HepG2 (cell line): Measurements from ENCODE around the gene GADD45A. TPM values are rescaled to one million over a fixed set of nuclear protein-coding genes. Genes with fewer than 3 reads are reported as not detected.

Experiments used
- ATAC-seq: fragments of 200-7000 bp; cut with Tn5 transposase; 3 replicates; pipeline ENCODE4 v1.9.1; 2020; ENCODE audit warnings: mild to moderate bottlenecking, moderate library complexity
- BruUV-seq: library from RNA; stranded (reverse); fragments of 400-500 nt; replicated peaks from 2 replicates; lab custom pipeline; 2021; lab: Mats Ljungman, UMichigan
- CTCF ChIA-PET: fragments of 300-600 bp; formaldehyde crosslinking; extraction: SDS; loops from one replicate; lab custom pipeline; 2021; ENCODE audit warnings: low total read pairs, inconsistent platforms, low intra/inter-chr PET ratio; lab: Yijun Ruan, JAX
- POLR2A ChIA-PET: fragments of 350-600 bp; sonication (Branson Sonifier 250); formaldehyde crosslinking; loops from one replicate; lab custom pipeline; 2020; ENCODE audit warnings: antibody characterized with exemption, inconsistent platforms; lab: Yijun Ruan, JAX
- DNase-seq: peaks from one replicate; pipeline ENCODE4 v3.0.0-alpha.2; 2015; ENCODE audit warnings: low spot score
- FAIRE-seq: peaks from 3 replicates; lab custom pipeline; 2011; peaks lifted over from hg19 to GRCh38; lab: Jason Lieb, UNC
- H2AFZ ChIP-seq: one replicate; pipeline ENCODE4 v1.6.1; 2011; ENCODE audit warnings: low read length, inconsistent platforms
- H3K27ac ChIP-seq: fragments of 300-600 bp; 3 replicates; pipeline ENCODE4 v1.8.0; 2011; ENCODE audit warnings: mixed run types, mild to moderate bottlenecking, mixed read lengths, low read length, inconsistent platforms; ENCODE audit not compliant: insufficient read depth; ENCODE audit errors: extremely low read length
- H3K27me3 ChIP-seq, 2 experiments: fragments of 200-600 bp in 1 of 2; 2 replicates in 1 of 2; 3 replicates in 1 of 2; pipeline versions ENCODE4 v1.6.0 to v1.8.0; 2011; ENCODE audit warnings: low read length in 2 of 2, mild to moderate bottlenecking in 2 of 2, moderate library complexity in 2 of 2, inconsistent platforms in 1 of 2; ENCODE audit not compliant: insufficient read depth in 2 of 2, control insufficient read depth in 1 of 2
- H3K36me3 ChIP-seq, 2 experiments: fragments of 200-600 bp in 1 of 2; replicated peaks in 1 of 2; 2 replicates in 1 of 2; 3 replicates in 1 of 2; pipeline versions ENCODE4 v1.5.1 to v1.8.0; 2011; ENCODE audit warnings: low read length in 2 of 2, inconsistent platforms in 1 of 2; ENCODE audit not compliant: insufficient read depth in 2 of 2, control insufficient read depth in 1 of 2
- H3K4me1 ChIP-seq: 2 replicates; pipeline ENCODE4 v1.5.1; 2012; ENCODE audit warnings: low read length, inconsistent platforms; ENCODE audit not compliant: insufficient read depth
- H3K4me2 ChIP-seq: 2 replicates; pipeline ENCODE4 v1.6.0; 2011; ENCODE audit warnings: low read depth, low read length, inconsistent platforms
- H3K4me3 ChIP-seq, 3 experiments: fragments of 200-600 bp in 1 of 3; sonication (generic), shearing (Covaris generic) in 1 of 3; replicated peaks in 1 of 3; 2 replicates each; pipeline ENCODE4 v1.5.1; 2011 to 2016; ENCODE audit warnings: low read length in 3 of 3, inconsistent platforms in 2 of 3, low read depth in 2 of 3, mild to moderate bottlenecking in 2 of 3, control low read depth in 1 of 3, mixed read lengths in 1 of 3; ENCODE audit not compliant: insufficient read depth in 1 of 3
- H3K79me2 ChIP-seq: one replicate; pipeline ENCODE4 v1.6.1; 2011; ENCODE audit warnings: low read length, inconsistent platforms; ENCODE audit not compliant: insufficient read depth
- H3K9ac ChIP-seq: 2 replicates; pipeline ENCODE4 v1.6.0; 2011; ENCODE audit warnings: mild to moderate bottlenecking, low read depth, low read length, inconsistent platforms; ENCODE audit not compliant: insufficient read depth
- H3K9me3 ChIP-seq: 2 replicates; pipeline ENCODE4 v1.5.1; 2012; ENCODE audit warnings: mild to moderate bottlenecking, low read length
- H4K20me1 ChIP-seq: 2 replicates; pipeline ENCODE4 v1.6.0; 2011; ENCODE audit warnings: inconsistent platforms, mild to moderate bottlenecking, low read length, moderate library complexity; ENCODE audit not compliant: insufficient read depth
- ARNT2 ChIP-seq: sonication (generic); formaldehyde crosslinking; IDR thresholded peaks from 2 replicates; pipeline ENCODE4 v1.8.0; 2022; ENCODE audit warnings: mild to moderate bottlenecking, low read depth, missing genetic modification reagents, moderate library complexity
- MAF1 ChIP-seq: sonication (generic); formaldehyde crosslinking; IDR thresholded peaks from 2 replicates; pipeline ENCODE4 v1.5.0; 2020; ENCODE audit warnings: missing genetic modification reagents, borderline replicate concordance
- MTF1 ChIP-seq: sonication (generic); formaldehyde crosslinking; IDR thresholded peaks from 2 replicates; pipeline ENCODE4 v1.5.0; 2020; ENCODE audit warnings: missing genetic modification reagents
- POLR2G ChIP-seq: fragments of 200-400 bp; formaldehyde crosslinking; IDR thresholded peaks from 2 replicates; pipeline ENCODE4 v1.6.1; 2018; ENCODE audit warnings: mild to moderate bottlenecking, low read depth, low read length, moderate library complexity
- ZFP41 ChIP-seq: sonication (generic); formaldehyde crosslinking; IDR thresholded peaks from 2 replicates; pipeline ENCODE4 v1.4.0; 2020; ENCODE audit warnings: mild to moderate bottlenecking, missing genetic modification reagents, borderline replicate concordance
- ZNF12 ChIP-seq: sonication (generic); formaldehyde crosslinking; IDR thresholded peaks from 2 replicates; pipeline ENCODE4 v1.5.0; 2020; ENCODE audit warnings: missing genetic modification reagents
- WGBS: methylation state at CpG from one replicate; pipeline ENCODE4 v1.1.6; 2017; ENCODE audit warnings: low lambda C conversion rate; 5-methylcytosine and 5-hydroxymethylcytosine counted together
- in situ Hi-C: cut with HindIII; loops from 2 replicates; pipeline ENCODE4 v1.10.0; 2017; ENCODE audit warnings: low pct_unique_long_range_greater_than_20kb; ENCODE audit not compliant: extremely low pct_ligation_motif_present
- intact Hi-C: fragments of 100-400 bp; cut with micrococcal nuclease; formaldehyde crosslinking; loops from one replicate; pipeline ENCODE4 v1.10.0; 2022; ENCODE audit not compliant: unreplicated experiment
- polyA plus RNA-seq, 8 experiments: library from polyadenylated mRNA; depleted of rRNA in 3 of 8; stranded (reverse) in 7 of 8; unstranded in 1 of 8; fragments of >200 nt; fragmentation: Illumina TruSeq in 4 of 8; extraction: Trizol in 4 of 8; gene quantifications; 2 replicates each; pipeline versions ENCODE4 v1.2.1 to v1.2.3, GENCODE V29; 2011 to 2016; ENCODE audit warnings: low read depth in 4 of 8, missing spikeins in 1 of 8, mixed read lengths in 1 of 8; ENCODE audit not compliant: insufficient read depth in 1 of 8
- total RNA-seq, 5 experiments: library from RNA; depleted of rRNA; stranded (reverse); fragments of >200 nt; fragmentation: Illumina TruSeq; extraction: Trizol; gene quantifications; 2 replicates each; pipeline ENCODE4 v1.2.3, GENCODE V29; 2016; ENCODE audit warnings: low read depth in 1 of 5
- TF ChIP-seq, protein P1 (sequence below): sonication (generic); formaldehyde crosslinking; IDR thresholded peaks from 2 replicates; pipeline ENCODE4 v1.4.0; 2020; ENCODE audit warnings: missing genetic modification reagents
- TF ChIP-seq, protein P2 (sequence below): sonication (generic); formaldehyde crosslinking; IDR thresholded peaks from 2 replicates; pipeline ENCODE4 v1.4.0; 2020; ENCODE audit warnings: missing genetic modification reagents, borderline replicate concordance
- TF ChIP-seq, protein P3 (sequence below): sonication (generic); formaldehyde crosslinking; IDR thresholded peaks from 2 replicates; pipeline ENCODE4 v1.4.0; 2020; ENCODE audit warnings: missing genetic modification reagents
- TF ChIP-seq, protein P4 (sequence below): sonication (generic); formaldehyde crosslinking; IDR thresholded peaks from 2 replicates; pipeline ENCODE4 v1.4.0; 2020; ENCODE audit warnings: mild to moderate bottlenecking, missing genetic modification reagents

GADD45A gene
- total and polyA plus RNA-seq, 2 of the 13 experiments (the other 11 are each of a cell fraction or from before 2014, with no cell fraction given): 33.2 to 46.2 TPM

DNA sequence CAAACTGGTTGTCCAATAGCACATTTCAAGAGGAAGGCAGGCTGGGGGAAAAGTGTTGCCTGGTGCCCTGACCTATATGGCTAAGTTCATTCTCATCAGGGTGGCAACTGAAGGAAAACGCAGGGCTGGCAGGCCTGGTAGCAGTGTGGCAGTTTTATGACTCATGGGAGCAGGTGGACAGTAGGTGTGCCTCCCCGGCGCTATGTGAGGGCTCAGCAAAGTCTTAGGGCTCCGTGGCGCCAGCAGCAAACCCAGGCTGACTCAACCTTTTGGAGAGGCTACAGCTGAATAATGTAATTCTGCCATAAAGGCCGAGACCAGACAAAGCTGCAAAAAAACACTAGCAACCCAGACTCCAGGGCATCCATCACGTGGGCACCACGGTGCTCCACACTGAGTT, 23.6 kb downstream of the GADD45A start:
- ChIA-PET POLR2A (no interaction called here), CTCF (no interaction called here)
- H4K20me1 ChIP-seq: no peaks in the 10 kb centered on the region
- no peaks in the 10 kb centered on the region for H3K36me3 ChIP-seq
- H3K9ac ChIP-seq: no peak overlapping the region
- TF ChIP-seq, protein P1, sequence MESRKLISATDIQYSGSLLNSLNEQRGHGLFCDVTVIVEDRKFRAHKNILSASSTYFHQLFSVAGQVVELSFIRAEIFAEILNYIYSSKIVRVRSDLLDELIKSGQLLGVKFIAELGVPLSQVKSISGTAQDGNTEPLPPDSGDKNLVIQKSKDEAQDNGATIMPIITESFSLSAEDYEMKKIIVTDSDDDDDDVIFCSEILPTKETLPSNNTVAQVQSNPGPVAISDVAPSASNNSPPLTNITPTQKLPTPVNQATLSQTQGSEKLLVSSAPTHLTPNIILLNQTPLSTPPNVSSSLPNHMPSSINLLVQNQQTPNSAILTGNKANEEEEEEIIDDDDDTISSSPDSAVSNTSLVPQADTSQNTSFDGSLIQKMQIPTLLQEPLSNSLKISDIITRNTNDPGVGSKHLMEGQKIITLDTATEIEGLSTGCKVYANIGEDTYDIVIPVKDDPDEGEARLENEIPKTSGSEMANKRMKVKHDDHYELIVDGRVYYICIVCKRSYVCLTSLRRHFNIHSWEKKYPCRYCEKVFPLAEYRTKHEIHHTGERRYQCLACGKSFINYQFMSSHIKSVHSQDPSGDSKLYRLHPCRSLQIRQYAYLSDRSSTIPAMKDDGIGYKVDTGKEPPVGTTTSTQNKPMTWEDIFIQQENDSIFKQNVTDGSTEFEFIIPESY (CRISPR knock-in tag): peak; percentile 64; the same call in 1 of the 2 replicates
- no peak for TF ChIP-seq ZNF12 (CRISPR knock-in tag)
- no peaks in the 10 kb centered on the region for H3K9me3 ChIP-seq
- H3K4me3 ChIP-seq: no peak overlapping the region
- intact Hi-C loops (no loop called here), in situ Hi-C loops (no loop called here)
- H3K4me2 ChIP-seq: no peak overlapping the region
- no peaks in the 10 kb centered on the region for H3K79me2 ChIP-seq
- DNase-seq: no peak
- FAIRE-seq: no peak
- 40% methylated on average over 7 of the region's 8 CpGs for WGBS
- no peak overlapping the region for H3K27ac ChIP-seq
- H3K4me1 ChIP-seq: peaks cover 36% of the 10 kb centered on the region
- no TSS peak for BruUV-seq
- H2AFZ ChIP-seq: no peak overlapping the region
- peaks cover 0 to 20% of the 10 kb centered on the region in 2 experiments; a peak in 1 of 5 replicates for H3K27me3 ChIP-seq
- ATAC-seq: no peak

DNA sequence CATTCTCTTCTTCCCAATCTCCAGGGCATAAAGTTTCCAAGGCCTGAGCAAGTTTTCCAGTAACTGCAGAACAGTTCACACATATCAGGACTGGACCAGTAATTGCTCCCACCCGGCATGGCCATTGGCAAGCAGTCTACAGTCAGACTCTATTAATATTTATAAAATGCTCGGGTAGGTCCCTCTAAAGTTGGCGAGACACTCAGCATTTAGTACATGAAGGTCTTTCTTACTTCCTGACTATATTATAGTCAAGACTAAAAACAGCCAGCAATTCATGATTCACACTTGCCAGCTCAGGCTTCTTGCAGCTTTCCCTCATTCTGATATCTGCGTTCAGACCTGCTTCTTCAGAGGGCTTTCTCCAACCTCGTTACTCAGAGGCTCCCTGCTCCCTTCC, 25.4 kb downstream of the GADD45A start:
- in situ Hi-C loops (no loop called here), intact Hi-C loops (no loop called here)
- no peak for DNase-seq
- POLR2A ChIA-PET: no interaction called here
- 44% methylated on average over 5 of the region's 5 CpGs for WGBS
- CTCF ChIA-PET: no interaction called here
- ATAC-seq: no peak
- BruUV-seq: no TSS peak
- Histone ChIP-seq H3K9ac (no peak overlapping the region), H3K4me2 (no peak overlapping the region), H2AFZ (no peak overlapping the region), H3K9me3 (no peaks in the 10 kb centered on the region), H3K27ac (no peak overlapping the region), H4K20me1 (no peaks in the 10 kb centered on the region), H3K36me3 (no peaks in the 10 kb centered on the region), H3K4me1 (peaks cover 47% of the 10 kb centered on the region), H3K79me2 (no peaks in the 10 kb centered on the region), H3K4me3 (no peak overlapping the region), H3K27me3 (peaks cover 0 to 18% of the 10 kb centered on the region in 2 experiments; a peak in 1 of 5 replicates)
- no peak for FAIRE-seq
- TF ChIP-seq, protein P2, sequence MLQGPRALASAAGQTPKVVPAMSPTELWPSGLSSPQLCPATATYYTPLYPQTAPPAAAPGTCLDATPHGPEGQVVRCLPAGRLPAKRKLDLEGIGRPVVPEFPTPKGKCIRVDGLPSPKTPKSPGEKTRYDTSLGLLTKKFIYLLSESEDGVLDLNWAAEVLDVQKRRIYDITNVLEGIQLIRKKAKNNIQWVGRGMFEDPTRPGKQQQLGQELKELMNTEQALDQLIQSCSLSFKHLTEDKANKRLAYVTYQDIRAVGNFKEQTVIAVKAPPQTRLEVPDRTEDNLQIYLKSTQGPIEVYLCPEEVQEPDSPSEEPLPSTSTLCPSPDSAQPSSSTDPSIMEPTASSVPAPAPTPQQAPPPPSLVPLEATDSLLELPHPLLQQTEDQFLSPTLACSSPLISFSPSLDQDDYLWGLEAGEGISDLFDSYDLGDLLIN (CRISPR knock-in tag): no peak
- TF ChIP-seq, protein P3, sequence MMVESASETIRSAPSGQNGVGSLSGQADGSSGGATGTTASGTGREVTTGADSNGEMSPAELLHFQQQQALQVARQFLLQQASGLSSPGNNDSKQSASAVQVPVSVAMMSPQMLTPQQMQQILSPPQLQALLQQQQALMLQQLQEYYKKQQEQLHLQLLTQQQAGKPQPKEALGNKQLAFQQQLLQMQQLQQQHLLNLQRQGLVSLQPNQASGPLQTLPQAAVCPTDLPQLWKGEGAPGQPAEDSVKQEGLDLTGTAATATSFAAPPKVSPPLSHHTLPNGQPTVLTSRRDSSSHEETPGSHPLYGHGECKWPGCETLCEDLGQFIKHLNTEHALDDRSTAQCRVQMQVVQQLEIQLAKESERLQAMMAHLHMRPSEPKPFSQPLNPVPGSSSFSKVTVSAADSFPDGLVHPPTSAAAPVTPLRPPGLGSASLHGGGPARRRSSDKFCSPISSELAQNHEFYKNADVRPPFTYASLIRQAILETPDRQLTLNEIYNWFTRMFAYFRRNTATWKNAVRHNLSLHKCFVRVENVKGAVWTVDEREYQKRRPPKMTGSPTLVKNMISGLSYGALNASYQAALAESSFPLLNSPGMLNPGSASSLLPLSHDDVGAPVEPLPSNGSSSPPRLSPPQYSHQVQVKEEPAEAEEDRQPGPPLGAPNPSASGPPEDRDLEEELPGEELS: no peak
- TF ChIP-seq MTF1 (CRISPR knock-in tag) (no peak), ZFP41 (CRISPR knock-in tag) (no peak), POLR2G (no peak), MAF1 (no peak), ARNT2 (no peak)
- TF ChIP-seq, protein P4, sequence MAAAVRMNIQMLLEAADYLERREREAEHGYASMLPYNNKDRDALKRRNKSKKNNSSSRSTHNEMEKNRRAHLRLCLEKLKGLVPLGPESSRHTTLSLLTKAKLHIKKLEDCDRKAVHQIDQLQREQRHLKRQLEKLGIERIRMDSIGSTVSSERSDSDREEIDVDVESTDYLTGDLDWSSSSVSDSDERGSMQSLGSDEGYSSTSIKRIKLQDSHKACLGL (CRISPR knock-in tag): no peak
